HPDE6-E6E7 (cell line): ENCODE results near the gene INCENP.
"Not testable (repeated sequence)": the region's sequence is repeated elsewhere in the genome, so short reads cannot be mapped to it uniquely, and the experiment has no call there.

Experiments
- DNase-seq: peaks from one replicate; pipeline ENCODE4 v3.0.0; 2011; ENCODE audit warnings: missing footprints; ENCODE audit errors: extremely low spot score

Gene INCENP

GRCh38 chr11:62171261-62171723 lies 47.5 kb downstream of the INCENP start:
- DNase-seq = peak; percentile 41

- DNase-seq = no peak
Observed at GRCh38 chr11:62172294-62172693, 48.5 kb downstream of the INCENP start.

GRCh38 chr11:62176766-62177165 lies 53.0 kb downstream of the INCENP start:
- no peak for DNase-seq

- no peak for DNase-seq
Observed at GRCh38 chr11:62179995-62180394, 56.2 kb downstream of the INCENP start.

- DNase-seq = no peak
Observed at GRCh38 chr11:62181097-62181496, 57.3 kb downstream of the INCENP start.

GRCh38 chr11:62182147-62182891 lies 58.5 kb downstream of the INCENP start:
- DNase-seq = no peak

GRCh38 chr11:62186195-62186594 lies 62.4 kb downstream of the INCENP start:
- DNase-seq = no peak

- DNase-seq = no peak
Observed at GRCh38 chr11:62190011-62190410, 66.2 kb downstream of the INCENP start, which contains the start of gene SCGB1D1. SCGB1D1 (plus strand) TSS chr11:62190216; CDS start chr11:62190285, 69 bp downstream.

GRCh38 chr11:62193952-62194351 lies 70.1 kb downstream of the INCENP start:
- DNase-seq = no peak

GRCh38 chr11:62195010-62195409 lies 71.2 kb downstream of the INCENP start:
- not testable (repeated sequence) for DNase-seq

- no peak for DNase-seq
Observed at GRCh38 chr11:62195945-62196344, 72.1 kb downstream of the INCENP start.

- DNase-seq = not testable (repeated sequence)
Observed at GRCh38 chr11:62197400-62197799, 73.6 kb downstream of the INCENP start.

GRCh38 chr11:62201376-62201775 lies 77.6 kb downstream of the INCENP start:
- no peak for DNase-seq
